Memory B cell (primary cell): ENCODE results near the gene FBXL2.

ENCODE experiments used
- ATAC-seq: fragments of 150-1000 bp; cut with Tn5 transposase; 2 replicates; pipeline ENCODE4 v1.10.0; 2021; ENCODE audit warnings: low read depth, mild to moderate bottlenecking, moderate library complexity
- DNase-seq, 2 donors: peaks; one replicate each; pipeline ENCODE4 v3.0.0; 2022; ENCODE audit warnings: low spot score in 2 of 2
- H3K27ac Mint-ChIP-seq: one replicate; pipeline ENCODE4 v1.8.0; 2022; ENCODE audit warnings: mild to moderate bottlenecking, moderate library complexity, mixed read lengths
- H3K27me3 Mint-ChIP-seq: one replicate; pipeline ENCODE4 v1.8.0; 2022; ENCODE audit warnings: mixed read lengths
- H3K36me3 Mint-ChIP-seq: one replicate; pipeline ENCODE4 v1.8.0; 2022; ENCODE audit warnings: mild to moderate bottlenecking, mixed read lengths
- H3K4me1 Mint-ChIP-seq: one replicate; pipeline ENCODE4 v1.8.0; 2022; ENCODE audit warnings: mixed read lengths
- H3K4me3 Mint-ChIP-seq: one replicate; pipeline ENCODE4 v1.8.0; 2022; ENCODE audit warnings: mild to moderate bottlenecking, moderate library complexity, mixed read lengths
- H3K9me3 Mint-ChIP-seq: one replicate; pipeline ENCODE4 v1.8.0; 2022; ENCODE audit warnings: mixed read lengths

The FBXL2 gene

GRCh38 chr3:33383951-33384350 is 106.7 kb downstream of the FBXL2 start:
- Mint-ChIP-seq H3K27ac (no peak overlapping the region), H3K27me3 (no peaks in the 10 kb centered on the region), H3K9me3 (no peaks in the 10 kb centered on the region), H3K4me3 (no peak overlapping the region), H3K36me3 (peaks cover 8% of the 10 kb centered on the region), H3K4me1 (peaks cover 5% of the 10 kb centered on the region)
- DNase-seq (no peak), ATAC-seq (no peak)

- peak overlapping the region; percentile 31 for H3K27ac Mint-ChIP-seq
- DNase-seq: no peak
- H3K4me1 Mint-ChIP-seq: peaks cover 5% of the 10 kb centered on the region
- no peaks in the 10 kb centered on the region for H3K9me3 Mint-ChIP-seq
- no peaks in the 10 kb centered on the region for H3K27me3 Mint-ChIP-seq
- ATAC-seq: no peak
- peaks cover 18% of the 10 kb centered on the region for H3K36me3 Mint-ChIP-seq
- no peak overlapping the region for H3K4me3 Mint-ChIP-seq
Measured at GRCh38 chr3:33385423-33385822, 108.2 kb downstream of the FBXL2 start.

GRCh38 chr3:33386631-33387030 is 109.4 kb downstream of the FBXL2 start:
- Mint-ChIP-seq H3K4me3 (no peak overlapping the region), H3K36me3 (peaks cover 26% of the 10 kb centered on the region), H3K4me1 (peaks cover 5% of the 10 kb centered on the region), H3K9me3 (no peaks in the 10 kb centered on the region), H3K27me3 (no peaks in the 10 kb centered on the region), H3K27ac (no peak overlapping the region)
- no peak for ATAC-seq
- no peak for DNase-seq

GRCh38 chr3:33388374-33389100 is 111.3 kb downstream of the FBXL2 start:
- H3K4me1 Mint-ChIP-seq: peaks cover 2% of the 10 kb centered on the region
- H3K36me3 Mint-ChIP-seq: peaks cover 37% of the 10 kb centered on the region
- peak overlapping the region; percentile 53 for H3K27ac Mint-ChIP-seq
- ATAC-seq (no peak), DNase-seq (no peak)
- no peaks in the 10 kb centered on the region for H3K9me3 Mint-ChIP-seq
- H3K27me3 Mint-ChIP-seq: no peaks in the 10 kb centered on the region
- no peak overlapping the region for H3K4me3 Mint-ChIP-seq

- no peaks in the 10 kb centered on the region for H3K27me3 Mint-ChIP-seq
- ATAC-seq: no peak
- H3K4me1 Mint-ChIP-seq: no peaks in the 10 kb centered on the region
- peaks cover 37% of the 10 kb centered on the region for H3K36me3 Mint-ChIP-seq
- no peak for DNase-seq
- no peak overlapping the region for H3K4me3 Mint-ChIP-seq
- H3K27ac Mint-ChIP-seq: no peak overlapping the region
- H3K9me3 Mint-ChIP-seq: no peaks in the 10 kb centered on the region
Measured at GRCh38 chr3:33389908-33390307, 112.7 kb downstream of the FBXL2 start.

GRCh38 chr3:33391255-33391995 is 114.2 kb downstream of the FBXL2 start:
- Mint-ChIP-seq H3K9me3 (no peaks in the 10 kb centered on the region), H3K27me3 (no peaks in the 10 kb centered on the region), H3K27ac (peak overlapping the region; percentile 89), H3K4me3 (no peak overlapping the region), H3K4me1 (no peaks in the 10 kb centered on the region), H3K36me3 (peaks cover 40% of the 10 kb centered on the region)
- DNase-seq: no peak
- ATAC-seq: no peak

DNA sequence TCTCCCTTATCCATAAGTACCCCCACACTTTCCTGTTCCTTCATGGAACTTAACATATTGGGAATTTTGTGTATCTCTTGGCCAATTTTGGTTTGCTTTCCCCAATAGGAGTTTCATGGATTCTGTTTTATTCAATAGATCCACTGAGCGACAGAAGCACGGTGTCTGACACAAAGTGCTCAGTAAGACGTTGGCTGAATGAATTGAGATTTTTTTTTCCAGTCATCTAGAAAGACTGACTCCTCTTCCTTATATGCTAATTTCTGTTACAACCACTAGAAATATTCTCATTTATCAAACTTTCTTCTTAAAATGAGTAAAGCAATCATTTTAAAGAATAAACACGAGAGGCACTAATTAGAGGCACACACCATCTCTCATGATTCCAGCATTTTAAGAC is 114.9 kb downstream of the FBXL2 start:
- H3K36me3 Mint-ChIP-seq: peaks cover 42% of the 10 kb centered on the region
- no peaks in the 10 kb centered on the region for H3K27me3 Mint-ChIP-seq
- no peaks in the 10 kb centered on the region for H3K4me1 Mint-ChIP-seq
- no peaks in the 10 kb centered on the region for H3K9me3 Mint-ChIP-seq
- ATAC-seq (no peak), DNase-seq (no peak)
- H3K4me3 Mint-ChIP-seq: no peak overlapping the region
- peak overlapping the region; percentile 89 for H3K27ac Mint-ChIP-seq

GRCh38 chr3:33392703-33393125 is 115.5 kb downstream of the FBXL2 start:
- peaks cover 46% of the 10 kb centered on the region for H3K36me3 Mint-ChIP-seq

GRCh38 chr3:33394403-33395054 is 117.3 kb downstream of the FBXL2 start:
- Mint-ChIP-seq H3K27ac (no peak overlapping the region), H3K27me3 (no peaks in the 10 kb centered on the region), H3K4me3 (no peak overlapping the region), H3K4me1 (no peaks in the 10 kb centered on the region), H3K36me3 (peaks cover 49% of the 10 kb centered on the region), H3K9me3 (no peaks in the 10 kb centered on the region)
- ATAC-seq (no peak), DNase-seq (no peak)

More at GRCh38 chr3:33392703-33393125, 115.5 kb downstream of the FBXL2 start:
- H3K4me3 Mint-ChIP-seq: no peak overlapping the region
- no peaks in the 10 kb centered on the region for H3K9me3 Mint-ChIP-seq
- DNase-seq (no peak), ATAC-seq (no peak)
- H3K27ac Mint-ChIP-seq: no peak overlapping the region
- H3K4me1 Mint-ChIP-seq: no peaks in the 10 kb centered on the region
- H3K27me3 Mint-ChIP-seq: no peaks in the 10 kb centered on the region

- Mint-ChIP-seq H3K27ac (no peak overlapping the region), H3K4me1 (no peaks in the 10 kb centered on the region), H3K36me3 (peaks cover 45% of the 10 kb centered on the region), H3K9me3 (no peaks in the 10 kb centered on the region), H3K27me3 (no peaks in the 10 kb centered on the region), H3K4me3 (no peak overlapping the region)
- DNase-seq (no peak), ATAC-seq (no peak)
Measured at GRCh38 chr3:33395900-33396299, 118.7 kb downstream of the FBXL2 start.

GRCh38 chr3:33398410-33398809 is 121.2 kb downstream of the FBXL2 start:
- Mint-ChIP-seq H3K4me1 (no peaks in the 10 kb centered on the region), H3K36me3 (peaks cover 44% of the 10 kb centered on the region)
- ATAC-seq: no peak

DNA sequence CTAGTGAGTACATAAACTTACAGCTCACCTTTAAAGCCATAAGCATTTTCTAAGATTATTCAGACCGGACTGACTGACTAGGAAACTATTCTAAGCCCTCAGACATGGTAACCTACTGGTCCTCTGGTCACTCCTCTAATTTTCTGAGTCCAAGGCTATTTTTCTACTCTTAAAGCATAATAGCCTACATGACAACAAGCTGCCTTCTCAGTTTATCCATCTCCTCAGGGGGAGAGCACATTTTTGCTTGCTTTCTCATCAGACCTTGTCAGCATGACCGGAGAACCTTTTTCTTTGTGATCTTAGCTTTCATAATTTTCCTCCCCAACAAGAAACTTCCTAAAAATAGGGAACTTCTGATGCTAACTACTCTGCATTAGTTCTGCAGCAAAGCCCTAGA is 124.5 kb downstream of the FBXL2 start:
- ATAC-seq: no peak
- no peaks in the 10 kb centered on the region for H3K9me3 Mint-ChIP-seq

More at GRCh38 chr3:33398410-33398809, 121.2 kb downstream of the FBXL2 start:
- Mint-ChIP-seq H3K9me3 (no peaks in the 10 kb centered on the region), H3K27me3 (no peaks in the 10 kb centered on the region), H3K27ac (no peak overlapping the region), H3K4me3 (no peak overlapping the region)
- no peak for DNase-seq

GRCh38 chr3:33402936-33403335 is 125.7 kb downstream of the FBXL2 start:
- ATAC-seq: no peak
- H3K36me3 Mint-ChIP-seq: peaks cover 34% of the 10 kb centered on the region

More for the DNA sequence above, 124.5 kb downstream of the FBXL2 start:
- H3K36me3 Mint-ChIP-seq: peaks cover 42% of the 10 kb centered on the region
- no peak for DNase-seq
- no peak overlapping the region for H3K27ac Mint-ChIP-seq
- H3K4me3 Mint-ChIP-seq: no peak overlapping the region
- H3K4me1 Mint-ChIP-seq: peaks cover 3% of the 10 kb centered on the region
- no peaks in the 10 kb centered on the region for H3K27me3 Mint-ChIP-seq

DNA sequence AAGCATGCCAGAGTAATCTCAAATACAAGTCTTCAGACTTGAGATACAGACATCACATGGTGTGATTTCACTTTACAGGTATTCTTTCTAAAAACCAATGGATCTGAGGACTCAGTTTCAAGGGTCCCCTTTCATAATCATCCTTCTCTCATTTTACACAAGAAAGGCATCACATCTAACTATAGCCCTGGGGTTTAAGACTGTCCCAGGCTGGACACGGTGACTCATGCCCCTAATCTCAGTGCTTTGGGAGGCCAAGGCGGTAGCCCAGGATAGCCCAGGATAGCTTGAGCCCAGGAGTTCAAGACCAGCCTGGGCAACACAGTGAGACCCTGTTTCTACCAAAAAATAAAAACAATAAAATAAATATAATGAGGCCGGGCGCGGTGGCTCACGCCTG is 126.5 kb downstream of the FBXL2 start:
- ATAC-seq (no peak), DNase-seq (no peak)
- Mint-ChIP-seq H3K36me3 (peaks cover 36% of the 10 kb centered on the region), H3K4me1 (peaks cover 3% of the 10 kb centered on the region), H3K9me3 (no peaks in the 10 kb centered on the region), H3K27ac (no peak overlapping the region), H3K27me3 (no peaks in the 10 kb centered on the region), H3K4me3 (no peak overlapping the region)

More at GRCh38 chr3:33402936-33403335, 125.7 kb downstream of the FBXL2 start:
- no peaks in the 10 kb centered on the region for H3K27me3 Mint-ChIP-seq
- no peaks in the 10 kb centered on the region for H3K9me3 Mint-ChIP-seq
- DNase-seq: no peak
- H3K27ac Mint-ChIP-seq: no peak overlapping the region
- H3K4me3 Mint-ChIP-seq: no peak overlapping the region
- peaks cover 3% of the 10 kb centered on the region for H3K4me1 Mint-ChIP-seq
